22Rv1 (cell line): ENCODE results near the gene INSIG2.

Source experiments
- CTCF ChIP-seq: fragments of 450-650 bp; IDR thresholded peaks from 2 replicates; pipeline ENCODE4 v1.5.1; 2017; ENCODE audit warnings: mild to moderate bottlenecking
- ZFX ChIP-seq: fragments of 450-650 bp; IDR thresholded peaks from 2 replicates; pipeline ENCODE4 v1.6.1; 2017; ENCODE audit warnings: antibody characterized with exemption, borderline replicate concordance

DNA sequence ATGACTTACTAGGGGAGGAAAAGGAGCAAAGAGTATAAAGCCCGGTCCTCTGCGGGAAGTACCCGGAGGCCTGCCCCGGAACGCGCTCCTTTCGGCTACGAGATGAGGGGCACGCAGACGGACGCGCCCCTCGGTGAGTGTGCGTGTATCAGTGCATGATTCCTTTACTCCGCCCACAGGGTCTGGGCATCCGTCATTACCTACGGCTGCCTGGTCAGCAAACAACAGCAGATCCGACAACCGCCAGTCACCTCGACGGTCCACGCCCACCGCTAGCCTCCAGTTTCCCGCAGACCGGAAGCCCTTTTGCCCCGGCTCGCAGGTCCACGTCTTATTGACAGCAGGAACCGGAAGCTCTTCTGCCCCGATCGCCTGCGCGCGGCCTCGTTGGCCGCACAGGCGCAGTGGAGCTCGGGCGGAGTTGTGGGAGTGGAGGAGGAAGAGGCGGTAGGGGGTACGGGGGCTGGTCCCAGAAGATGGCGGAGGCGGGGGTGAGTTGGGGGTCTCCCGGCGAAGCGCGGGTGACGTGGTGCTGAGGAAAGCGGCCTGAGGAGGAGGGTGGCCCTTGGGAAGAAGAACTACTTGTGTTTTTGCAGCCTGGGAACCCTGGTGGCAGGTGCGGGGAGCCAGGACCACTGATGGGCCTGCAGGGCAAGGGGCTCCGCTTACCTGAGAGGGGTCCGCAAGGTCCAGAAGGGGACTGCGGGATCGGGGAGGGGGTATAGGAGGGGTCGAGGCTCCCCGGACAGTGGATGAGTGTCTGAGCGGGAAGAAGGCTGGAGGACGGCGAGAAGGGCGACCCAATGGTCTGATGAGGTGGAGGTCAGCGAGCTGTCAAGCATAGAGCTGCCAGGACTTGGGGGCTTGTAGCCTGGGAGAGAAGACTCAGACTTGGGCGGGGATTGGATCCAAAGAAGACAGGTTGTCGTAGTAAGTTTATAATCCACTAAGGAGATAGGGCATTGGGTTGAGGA lies at the start of gene INSIG2:
- TF ChIP-seq CTCF: no peak
- no peak for TF ChIP-seq ZFX
